Measurements from ENCODE around the gene PAX8.

Gene PAX8

DNA sequence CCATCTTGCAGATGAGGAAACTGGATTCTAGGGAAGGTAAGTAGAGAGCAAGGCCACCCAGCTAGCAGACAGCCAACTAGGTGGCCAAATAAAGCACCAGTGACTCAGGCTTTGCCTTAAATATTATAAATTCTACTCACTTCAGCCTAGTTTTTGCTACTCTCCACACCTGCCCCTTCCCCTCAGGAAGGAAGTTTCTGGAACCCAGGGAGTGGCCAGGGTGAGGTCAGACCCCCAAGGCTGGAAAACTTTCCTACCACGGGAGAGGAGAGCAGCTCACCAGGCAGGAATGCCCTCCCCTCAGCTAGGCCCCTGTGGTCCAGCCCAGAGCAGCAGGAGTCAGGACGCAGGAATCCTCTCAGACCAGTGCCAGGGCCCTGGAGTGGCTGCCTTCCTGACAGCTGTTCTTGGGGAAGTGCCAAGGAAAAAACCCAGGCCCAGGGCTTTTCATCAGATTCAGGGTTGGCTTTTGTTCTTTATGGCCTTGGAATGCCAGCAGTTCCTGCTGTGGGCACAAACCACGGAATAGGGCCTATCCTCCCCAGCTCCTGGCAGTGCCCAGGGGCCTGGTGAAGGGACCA, 5.1 kb upstream of the PAX8 start:
- peak; percentile 92 for DNase-seq (ENCODE audit: low read depth)
- TF ChIP-seq, protein P1, sequence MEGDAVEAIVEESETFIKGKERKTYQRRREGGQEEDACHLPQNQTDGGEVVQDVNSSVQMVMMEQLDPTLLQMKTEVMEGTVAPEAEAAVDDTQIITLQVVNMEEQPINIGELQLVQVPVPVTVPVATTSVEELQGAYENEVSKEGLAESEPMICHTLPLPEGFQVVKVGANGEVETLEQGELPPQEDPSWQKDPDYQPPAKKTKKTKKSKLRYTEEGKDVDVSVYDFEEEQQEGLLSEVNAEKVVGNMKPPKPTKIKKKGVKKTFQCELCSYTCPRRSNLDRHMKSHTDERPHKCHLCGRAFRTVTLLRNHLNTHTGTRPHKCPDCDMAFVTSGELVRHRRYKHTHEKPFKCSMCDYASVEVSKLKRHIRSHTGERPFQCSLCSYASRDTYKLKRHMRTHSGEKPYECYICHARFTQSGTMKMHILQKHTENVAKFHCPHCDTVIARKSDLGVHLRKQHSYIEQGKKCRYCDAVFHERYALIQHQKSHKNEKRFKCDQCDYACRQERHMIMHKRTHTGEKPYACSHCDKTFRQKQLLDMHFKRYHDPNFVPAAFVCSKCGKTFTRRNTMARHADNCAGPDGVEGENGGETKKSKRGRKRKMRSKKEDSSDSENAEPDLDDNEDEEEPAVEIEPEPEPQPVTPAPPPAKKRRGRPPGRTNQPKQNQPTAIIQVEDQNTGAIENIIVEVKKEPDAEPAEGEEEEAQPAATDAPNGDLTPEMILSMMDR (IDR thresholded peaks at IDR 0.05; ENCODE audit: low read depth, low read length, missing control alignments), result no peak
- H3K4me3 ChIP-seq (ENCODE audit: low read depth, low read length), result no peak overlapping the region
- in situ Hi-C loops (cut with HindIII; ENCODE audit: low sequenced_read_pairs), result no loop called here

DNA sequence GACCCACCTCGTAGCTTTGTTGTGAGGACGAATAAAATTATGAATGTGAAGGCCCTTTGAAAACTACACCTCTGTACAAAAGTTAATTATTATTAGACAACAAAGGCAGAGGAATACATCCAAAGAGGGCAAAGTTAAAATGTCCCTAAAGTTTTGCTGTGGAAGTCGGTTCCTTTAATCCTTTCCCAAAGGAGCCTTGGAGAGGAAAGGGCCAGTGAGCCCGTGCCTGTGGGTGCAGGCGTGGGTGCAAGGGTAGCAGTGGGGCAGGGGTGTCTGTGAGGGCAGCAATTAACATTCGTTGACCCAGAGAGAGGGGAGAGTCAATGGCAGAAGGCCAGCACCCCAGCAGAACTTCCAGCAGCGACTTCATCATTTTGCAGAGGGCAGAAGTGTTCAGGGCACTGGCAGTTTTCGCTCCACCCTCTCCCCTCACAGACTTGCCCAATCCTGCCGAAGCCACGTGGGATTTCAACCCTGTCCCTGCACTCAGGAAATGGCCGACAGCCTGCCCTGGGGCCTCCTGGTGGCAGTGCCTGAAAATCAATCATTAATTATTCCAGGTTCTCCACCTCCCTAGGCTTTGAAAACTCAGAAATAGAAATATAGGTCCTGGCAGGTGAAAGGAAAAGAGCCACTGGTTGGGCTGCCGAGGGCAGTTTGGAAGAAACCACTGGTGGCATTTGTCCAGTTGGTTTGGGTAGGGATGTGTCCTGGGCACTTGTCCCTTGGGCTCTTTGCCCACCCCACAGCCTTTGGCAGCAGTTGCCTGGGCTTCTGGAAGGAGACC, 4.2 kb upstream of the PAX8 start:
- no peak overlapping the region for H3K4me3 ChIP-seq (ENCODE audit: low read depth, low read length)
- TF ChIP-seq, protein P1 (IDR thresholded peaks at IDR 0.05; ENCODE audit: low read depth, low read length, missing control alignments), result peak; percentile 32
- in situ Hi-C loops (cut with HindIII; ENCODE audit: low sequenced_read_pairs), result no loop called here
- DNase-seq (ENCODE audit: low read depth), result no peak

DNA sequence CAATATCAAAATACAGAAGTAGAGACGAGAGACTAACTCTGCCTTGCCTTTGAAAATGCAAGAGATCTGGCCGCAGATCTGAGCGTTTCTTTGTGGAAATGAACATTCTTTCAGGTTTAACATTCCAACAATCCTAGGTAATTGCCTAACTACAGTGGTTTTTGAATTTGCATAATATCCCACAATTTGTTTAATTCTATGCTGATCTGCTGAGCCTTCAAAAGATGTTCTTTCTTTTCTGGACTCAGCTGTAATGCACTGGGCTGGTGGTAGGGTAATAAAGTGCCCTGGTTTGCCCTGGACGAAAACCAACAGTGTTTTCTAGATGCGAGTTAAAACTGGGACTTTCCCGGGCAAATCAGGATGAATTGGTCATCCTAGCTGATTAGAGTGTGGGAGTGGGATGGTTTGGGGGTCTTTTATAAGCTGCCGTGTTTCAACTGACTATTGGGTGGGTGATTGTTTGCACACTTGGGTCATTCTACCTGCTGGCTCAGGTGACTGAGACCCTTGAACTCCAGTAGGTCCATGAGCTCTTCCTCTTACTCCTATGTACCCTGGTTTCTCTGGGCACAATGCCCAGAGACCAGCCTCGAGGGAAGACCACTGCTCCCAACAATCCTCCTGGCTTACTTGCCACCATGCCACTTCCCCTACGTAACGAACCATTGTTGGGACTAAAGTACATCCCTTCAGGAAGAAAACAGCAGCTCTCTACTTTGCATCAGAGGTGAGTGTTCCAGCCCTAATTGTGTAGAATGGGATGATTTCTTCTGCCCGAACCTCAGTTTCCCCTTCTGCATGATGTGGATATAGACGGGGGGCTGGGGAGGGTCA, 3.4 kb upstream of the PAX8 start:
- TF ChIP-seq, protein P1 (IDR thresholded peaks at IDR 0.05; ENCODE audit: low read depth, low read length, missing control alignments), result no peak
- H3K4me3 ChIP-seq (ENCODE audit: low read depth, low read length), result no peak overlapping the region
- DNase-seq (ENCODE audit: low read depth), result peak; percentile 92
- in situ Hi-C loops (cut with HindIII; ENCODE audit: low sequenced_read_pairs), result no loop called here

DNA sequence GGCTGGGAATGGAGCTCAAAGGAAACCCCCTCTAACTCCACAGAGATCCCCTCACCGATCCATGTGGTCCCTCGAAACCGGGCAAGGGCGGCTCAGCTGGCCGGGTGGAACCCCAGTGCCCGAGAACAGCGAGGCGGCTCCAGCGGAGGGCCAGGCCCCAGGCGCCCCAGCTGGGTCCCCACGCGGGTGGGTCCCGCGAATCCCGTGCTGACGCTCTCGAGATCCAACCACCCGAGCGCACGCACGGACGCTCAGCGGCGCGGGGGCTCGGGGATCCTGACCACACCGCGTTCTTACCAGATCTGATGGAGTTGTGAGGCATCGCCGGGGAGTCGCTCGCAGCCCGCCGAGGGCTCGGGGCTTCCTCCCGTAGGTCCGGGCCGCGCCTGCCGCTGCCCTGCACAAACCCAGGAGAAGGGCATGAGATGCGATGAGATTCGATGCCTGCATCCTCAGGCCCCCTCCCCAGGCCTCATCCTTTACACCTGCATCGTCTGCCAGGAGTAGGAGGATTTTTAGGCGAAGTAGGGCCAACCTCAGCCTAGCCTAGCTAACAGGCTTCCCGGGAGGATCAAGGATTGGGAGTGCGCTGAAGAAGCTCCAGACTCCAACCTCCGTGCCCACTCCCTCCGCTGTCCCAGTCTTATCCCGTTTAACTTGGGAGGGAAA, 514 bp downstream of the PAX8 start:
- no peak for DNase-seq (ENCODE audit: low read depth)
- H3K4me3 ChIP-seq (ENCODE audit: low read depth, low read length), result peak overlapping the region; percentile 31
- TF ChIP-seq, protein P1 (IDR thresholded peaks at IDR 0.05; ENCODE audit: low read depth, low read length, missing control alignments), result no peak
- in situ Hi-C loops (cut with HindIII; ENCODE audit: low sequenced_read_pairs), result no loop called here

DNA sequence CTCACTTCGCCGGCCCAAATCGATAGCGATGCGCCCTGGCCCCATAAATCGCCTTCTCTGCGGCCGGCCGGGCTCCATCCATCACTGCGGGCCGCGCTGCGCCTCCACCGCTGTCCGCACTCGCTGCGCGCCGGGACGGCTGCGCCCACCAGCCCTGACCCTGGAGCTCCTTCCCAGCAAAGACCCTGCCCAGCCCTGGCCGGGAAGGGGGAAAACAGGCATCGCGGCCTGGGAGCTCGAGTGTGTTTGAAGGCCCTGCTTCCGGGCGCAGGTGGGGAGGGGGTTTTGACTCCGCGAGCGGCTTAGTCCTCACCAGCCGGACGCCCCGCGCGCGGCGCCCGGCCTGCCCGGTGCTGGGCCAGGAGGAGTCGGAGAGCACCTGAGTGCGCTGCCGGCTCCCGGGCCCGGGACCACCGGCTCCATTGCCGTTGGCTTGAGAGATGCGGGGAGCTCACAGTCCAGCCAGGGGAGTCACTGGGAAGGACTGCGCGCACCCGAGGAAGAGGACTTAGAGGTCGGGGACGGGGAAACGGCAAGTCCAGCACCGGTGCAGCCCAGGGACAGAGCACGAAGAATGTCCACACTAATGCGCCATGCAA, 1.1 kb downstream of the PAX8 start:
- TF ChIP-seq, protein P1 (IDR thresholded peaks at IDR 0.05; ENCODE audit: low read depth, low read length, missing control alignments), result no peak
- peak overlapping the region; percentile 31 for H3K4me3 ChIP-seq (ENCODE audit: low read depth, low read length)
- in situ Hi-C loops (cut with HindIII; ENCODE audit: low sequenced_read_pairs), result no loop called here
- DNase-seq (ENCODE audit: low read depth), result no peak
